ENCODE measurements around the gene TIAM2.
"Not testable (repeated sequence)": the region's sequence is repeated elsewhere in the genome, so short reads cannot be mapped to it uniquely, and the experiment has no call there.

The TIAM2 gene

GRCh38 chr6:155212616-155213380, 217.7 kb downstream of the TIAM2 start:
- no peak for DNase-seq

- DNase-seq, result no peak
Measured at GRCh38 chr6:155213611-155214372, 218.7 kb downstream of the TIAM2 start.

GRCh38 chr6:155215906-155216305, 220.8 kb downstream of the TIAM2 start:
- no peak for DNase-seq

- peak; percentile 43 for DNase-seq
Measured at GRCh38 chr6:155216312-155217046, 221.4 kb downstream of the TIAM2 start.

- not testable (repeated sequence) for DNase-seq
Measured at GRCh38 chr6:155218711-155219110, 223.6 kb downstream of the TIAM2 start.

GRCh38 chr6:155219299-155219698, 224.2 kb downstream of the TIAM2 start:
- no peak for DNase-seq

GRCh38 chr6:155219858-155220301, 224.8 kb downstream of the TIAM2 start:
- DNase-seq, result peak; percentile 34

- DNase-seq, result no peak
Measured at GRCh38 chr6:155221086-155221485, 226.0 kb downstream of the TIAM2 start.

GRCh38 chr6:155222506-155222905, 227.4 kb downstream of the TIAM2 start:
- no peak for DNase-seq

- DNase-seq, result no peak
Measured at GRCh38 chr6:155223646-155224451, 228.7 kb downstream of the TIAM2 start.

- no peak for DNase-seq
Measured at GRCh38 chr6:155224618-155225017, 229.5 kb downstream of the TIAM2 start.

GRCh38 chr6:155227046-155227445, 231.9 kb downstream of the TIAM2 start:
- DNase-seq, result no peak

- DNase-seq, result no peak
Measured at GRCh38 chr6:155228546-155229166, 233.5 kb downstream of the TIAM2 start.

- not testable (repeated sequence) for DNase-seq
Measured at GRCh38 chr6:155230975-155231374, 235.9 kb downstream of the TIAM2 start.

- no peak for DNase-seq
Measured at GRCh38 chr6:155232848-155233247, 237.7 kb downstream of the TIAM2 start.

GRCh38 chr6:155234167-155234566, 239.1 kb downstream of the TIAM2 start:
- DNase-seq, result no peak

GRCh38 chr6:155234687-155235086, 239.6 kb downstream of the TIAM2 start:
- no peak for DNase-seq

GRCh38 chr6:155235087-155235486, 240.0 kb downstream of the TIAM2 start:
- DNase-seq, result no peak

GRCh38 chr6:155237613-155238012, 242.5 kb downstream of the TIAM2 start:
- no peak for DNase-seq

- DNase-seq, result no peak
Measured at GRCh38 chr6:155240905-155241600, 245.9 kb downstream of the TIAM2 start.

- DNase-seq, result no peak
Measured at GRCh38 chr6:155241966-155242365, 246.9 kb downstream of the TIAM2 start.

Data from NCI-H1092 (cell line).